Gastroesophageal sphincter (tissue), 4 donors: Measurements from ENCODE around the gene FRMD1. TPM values are rescaled to one million over a fixed set of nuclear protein-coding genes. Genes with fewer than 3 reads are reported as not detected.

Experiments used
- ATAC-seq: fragments of 150-250 bp; one replicate; pipeline ENCODE4 v1.9.1; 2016; ENCODE audit warnings: mild to moderate bottlenecking, moderate library complexity
- H3K27ac ChIP-seq, 4 donors: fragments of 200-600 bp; sonication (generic) in 3 of 4; 1 replicate in 3 of 4; 2 replicates in 1 of 4; pipeline ENCODE4 v1.5.1; 2016 to 2019
- H3K27me3 ChIP-seq: fragments of 200-600 bp; sonication (generic); one replicate; pipeline ENCODE4 v1.5.1; 2019
- H3K36me3 ChIP-seq, 2 donors: fragments of 200-600 bp; sonication (generic); one replicate each; pipeline ENCODE4 v1.5.1; 2019; ENCODE audit warnings: control low read depth in 1 of 2
- H3K4me1 ChIP-seq, 3 donors: fragments of 200-600 bp; sonication (generic); 1 replicate in 2 of 3; 2 replicates in 1 of 3; pipeline ENCODE4 v1.5.1; 2016 to 2019; ENCODE audit warnings: control low read depth in 2 of 3
- H3K4me3 ChIP-seq, 2 donors: fragments of 200-600 bp; sonication (generic); one replicate each; pipeline ENCODE4 v1.5.1; 2019; ENCODE audit warnings: mild to moderate bottlenecking in 1 of 2, moderate library complexity in 1 of 2
- H3K9me3 ChIP-seq, 3 donors: fragments of 200-600 bp; sonication (generic); one replicate each; pipeline ENCODE4 v1.5.1; 2017 to 2019; ENCODE audit warnings: control low read depth in 2 of 3
- CTCF ChIP-seq, 4 experiments: fragments of 200-600 bp in 2 of 4; fragments of 450-650 bp in 2 of 4; sonication (generic) in 1 of 4; IDR thresholded peaks; one replicate each; pipeline ENCODE4 v1.5.1; 2017 to 2019; ENCODE audit warnings: antibody characterized with exemption in 4 of 4, mild to moderate bottlenecking in 2 of 4, moderate library complexity in 2 of 4
- EP300 ChIP-seq: sonication (generic); formaldehyde crosslinking; IDR thresholded peaks from one replicate; pipeline ENCODE4 v1.6.1; 2017; ENCODE audit warnings: antibody characterized with exemption, mild to moderate bottlenecking
- POLR2A ChIP-seq, 2 donors: fragments of 450-650 bp; IDR thresholded peaks; one replicate each; pipeline ENCODE4 v1.6.1; 2017; ENCODE audit warnings: antibody characterized with exemption in 2 of 2, mild to moderate bottlenecking in 2 of 2, moderate library complexity in 1 of 2
- POLR2AphosphoS5 ChIP-seq: sonication (generic); formaldehyde crosslinking; IDR thresholded peaks from one replicate; pipeline ENCODE4 v1.6.1; 2017; ENCODE audit warnings: antibody characterized with exemption
- WGBS, 2 donors: methylation state at CpG; one replicate each; pipeline ENCODE4 v1.1.5; 2018; ENCODE audit warnings: low coverage in 1 of 2; 5-methylcytosine and 5-hydroxymethylcytosine counted together
- total RNA-seq, 4 donors: library from RNA; depleted of rRNA; stranded (reverse); fragments of >200 nt; gene quantifications; one replicate each; pipeline ENCODE4 v1.1.0, GENCODE V29; 2016

Gene FRMD1
- total RNA-seq, 4 donors from 2014 or later: 0.10 to 0.54 (median 0.23) TPM; not detected in 1

GRCh38 chr6:168088161-168089053 is 9.4 kb upstream of the FRMD1 start:
- 0 to 20% methylated on average over 3 to 7 of the region's 20 CpGs for WGBS, 2 donors
- H3K36me3 ChIP-seq: no peaks in the 10 kb centered on the region
- H3K4me1 ChIP-seq: peaks cover 0 to 19% (median 11%) of the 10 kb centered on the region in 3 donors
- H3K9me3 ChIP-seq: peaks cover 0 to 5% (median 0%) of the 10 kb centered on the region in 3 donors
- peak; percentile 67 for ATAC-seq
- TF ChIP-seq EP300 (no peak), POLR2AphosphoS5 (peak; percentile 14), POLR2A (IDR thresholded peaks at IDR 0.05) (no peak), CTCF (IDR thresholded peaks at IDR 0.05) (no peak)
- peak overlapping the region in 3 of 4 donors; percentile 38 to 64 (median 53) for H3K27ac ChIP-seq
- H3K4me3 ChIP-seq: no peak overlapping the region
- H3K27me3 ChIP-seq: no peaks in the 10 kb centered on the region

- no peak for ATAC-seq
- Histone ChIP-seq H3K27ac (peak overlapping the region in 2 of 4 donors; percentile 38 to 64), H3K4me3 (no peak overlapping the region), H3K27me3 (no peaks in the 10 kb centered on the region), H3K9me3 (peaks cover 0 to 4% (median 0%) of the 10 kb centered on the region in 3 donors), H3K36me3 (no peaks in the 10 kb centered on the region), H3K4me1 (peaks cover 0 to 19% (median 11%) of the 10 kb centered on the region in 3 donors)
- no peak for TF ChIP-seq CTCF (IDR thresholded peaks at IDR 0.05)
- TF ChIP-seq POLR2AphosphoS5: no peak
- TF ChIP-seq POLR2A (IDR thresholded peaks at IDR 0.05): no peak
- no peak for TF ChIP-seq EP300
- 100% methylated on average over 1 of the region's 25 CpGs; no CpG with 5 or more reads in 1 of the 2 donors for WGBS, 2 donors
Measured at GRCh38 chr6:168087436-168088160, 8.6 kb upstream of the FRMD1 start.

GRCh38 chr6:168086616-168087015 is 7.6 kb upstream of the FRMD1 start:
- Histone ChIP-seq H3K27me3 (no peaks in the 10 kb centered on the region), H3K9me3 (no peaks in the 10 kb centered on the region), H3K36me3 (no peaks in the 10 kb centered on the region), H3K4me1 (peaks cover 0 to 19% (median 11%) of the 10 kb centered on the region in 3 donors), H3K27ac (no peak overlapping the region), H3K4me3 (no peak overlapping the region)
- WGBS, 2 donors: 92 to 100% methylated on average over 2 to 7 of the region's 10 CpGs
- TF ChIP-seq CTCF (IDR thresholded peaks at IDR 0.05) (no peak), POLR2A (IDR thresholded peaks at IDR 0.05) (no peak), POLR2AphosphoS5 (no peak), EP300 (no peak)
- no peak for ATAC-seq

- no peaks in the 10 kb centered on the region for H3K36me3 ChIP-seq
- 69 to 87% methylated on average over 3 to 5 of the region's 10 CpGs for WGBS, 2 donors
- H3K9me3 ChIP-seq: no peaks in the 10 kb centered on the region
- H3K4me3 ChIP-seq: no peak overlapping the region
- ATAC-seq: no peak
- H3K27me3 ChIP-seq: no peaks in the 10 kb centered on the region
- H3K4me1 ChIP-seq: peaks cover 0 to 19% (median 11%) of the 10 kb centered on the region in 3 donors
- no peak overlapping the region for H3K27ac ChIP-seq
- TF ChIP-seq POLR2A (IDR thresholded peaks at IDR 0.05) (no peak), CTCF (IDR thresholded peaks at IDR 0.05) (no peak)
Measured at GRCh38 chr6:168086066-168086465, 7.1 kb upstream of the FRMD1 start.
